ENCODE measurements around the gene UQCC2. TPM values are rescaled to one million over a fixed set of nuclear protein-coding genes. Genes with fewer than 3 reads are reported as not detected.

Gene UQCC2
- total and polyA plus RNA-seq, 2 donors (not counting 1 experiment from before 2014, with no cell fraction given) = 13.2 to 16.6 TPM

GRCh38 chr6:33719326-33719987 is 8.0 kb upstream of the UQCC2 start:
- H3K27me3 Mint-ChIP-seq = peaks cover 20% of the 10 kb centered on the region
- Histone ChIP-seq H3K4me2 (replicated peaks; ENCODE audit: low read depth, low read length, poor library complexity, severe bottlenecking) (no peak overlapping the region), H3K4me3 (ENCODE audit: control extremely low read depth in 1 of 5, extremely low read depth in 1 of 5, insufficient read depth in 1 of 5, low read depth in 2 of 5, low read length in 4 of 5) (no peak overlapping the region), H4K20me1 (ENCODE audit: control insufficient read depth, insufficient read depth, low read length, poor library complexity, severe bottlenecking) (no peaks in the 10 kb centered on the region), H3K9me3 (ENCODE audit: control extremely low read depth in 1 of 3, control insufficient read depth in 2 of 3, insufficient read depth in 1 of 3, low read length in 2 of 3) (no peaks in the 10 kb centered on the region), H3K27me3 (replicated peaks in 1 of 4; ENCODE audit: control extremely low read depth in 1 of 4, control insufficient read depth in 3 of 4, insufficient read depth in 4 of 4, low read length in 3 of 4) (no peaks in the 10 kb centered on the region), H3K4me1 (ENCODE audit: control insufficient read depth in 2 of 2, insufficient read depth in 2 of 2, low read length in 2 of 2) (peaks cover 11 to 17% of the 10 kb centered on the region in 2 donors), H3K79me2 (ENCODE audit: control insufficient read depth, insufficient read depth, low read length) (no peaks in the 10 kb centered on the region), H2AFZ (ENCODE audit: insufficient read depth, low read depth, low read length, poor library complexity, severe bottlenecking) (no peak overlapping the region), H3K27ac (ENCODE audit: low read length in 2 of 2) (no peak overlapping the region), H3K9ac (ENCODE audit: low read length) (no peak overlapping the region), H3K36me3 (replicated peaks in 1 of 2; ENCODE audit: control extremely low read depth in 1 of 2, control insufficient read depth in 1 of 2, extremely low read depth in 1 of 2, insufficient read depth in 2 of 2, low read length in 1 of 2) (no peaks in the 10 kb centered on the region)
- TF ChIP-seq EZH2 (IDR thresholded peaks at IDR 0.05; ENCODE audit: borderline replicate concordance, insufficient read depth, low read depth, low read length, poor library complexity, severe bottlenecking) = no peak
- TF ChIP-seq CTCF (IDR thresholded peaks at IDR 0.05) = no peak
- H3K9me3 Mint-ChIP-seq (ENCODE audit: insufficient read depth) = no peaks in the 10 kb centered on the region
- POLR2A ChIA-PET = interaction anchor here (1.2 kb wide), 1 partner anchor 48 kb away, joined by 3 read pairs; no protein-coding TSS in a partner anchor
- CTCF ChIA-PET = interaction anchor here (1.0 kb wide), 1 partner anchor 19 kb away, joined by 3 read pairs; no protein-coding TSS in a partner anchor
- H3K27ac Mint-ChIP-seq = no peak overlapping the region
- intact Hi-C loops (cut with micrococcal nuclease) = no loop called here
- DNase-seq (no peak), ATAC-seq (ENCODE audit: low read depth) (no peak)
- WGBS (ENCODE audit: insufficient coverage) = 88% methylated on average over 10 of the region's 11 CpGs
- H3K4me1 Mint-ChIP-seq = peaks cover 26% of the 10 kb centered on the region
- H3K4me3 Mint-ChIP-seq = no peak overlapping the region

- Histone ChIP-seq H3K9me3 (ENCODE audit: control extremely low read depth in 1 of 3, control insufficient read depth in 2 of 3, insufficient read depth in 1 of 3, low read length in 2 of 3) (no peaks in the 10 kb centered on the region), H3K9ac (ENCODE audit: low read length) (no peak overlapping the region), H3K27ac (ENCODE audit: low read length in 2 of 2) (no peak overlapping the region), H3K27me3 (replicated peaks in 1 of 4; ENCODE audit: control extremely low read depth in 1 of 4, control insufficient read depth in 3 of 4, insufficient read depth in 4 of 4, low read length in 3 of 4) (no peaks in the 10 kb centered on the region), H3K36me3 (replicated peaks in 1 of 2; ENCODE audit: control extremely low read depth in 1 of 2, control insufficient read depth in 1 of 2, extremely low read depth in 1 of 2, insufficient read depth in 2 of 2, low read length in 1 of 2) (no peaks in the 10 kb centered on the region), H3K4me2 (replicated peaks; ENCODE audit: low read depth, low read length, poor library complexity, severe bottlenecking) (no peak overlapping the region), H4K20me1 (ENCODE audit: control insufficient read depth, insufficient read depth, low read length, poor library complexity, severe bottlenecking) (no peaks in the 10 kb centered on the region), H3K79me2 (ENCODE audit: control insufficient read depth, insufficient read depth, low read length) (no peaks in the 10 kb centered on the region), H3K4me1 (ENCODE audit: control insufficient read depth in 2 of 2, insufficient read depth in 2 of 2, low read length in 2 of 2) (peaks cover 11 to 21% of the 10 kb centered on the region in 2 donors), H2AFZ (ENCODE audit: insufficient read depth, low read depth, low read length, poor library complexity, severe bottlenecking) (no peak overlapping the region), H3K4me3 (ENCODE audit: control extremely low read depth in 1 of 5, extremely low read depth in 1 of 5, insufficient read depth in 1 of 5, low read depth in 2 of 5, low read length in 4 of 5) (no peak overlapping the region)
- POLR2A ChIA-PET = no interaction called here
- Mint-ChIP-seq H3K27me3 (peaks cover 13% of the 10 kb centered on the region), H3K4me3 (no peak overlapping the region), H3K27ac (no peak overlapping the region), H3K4me1 (peaks cover 26% of the 10 kb centered on the region), H3K9me3 (ENCODE audit: insufficient read depth) (no peaks in the 10 kb centered on the region)
- TF ChIP-seq CTCF (IDR thresholded peaks at IDR 0.05) = no peak
- no peak for TF ChIP-seq EZH2 (IDR thresholded peaks at IDR 0.05; ENCODE audit: borderline replicate concordance, insufficient read depth, low read depth, low read length, poor library complexity, severe bottlenecking)
- no CpG with 5 or more reads among the region's 2 CpGs for WGBS (ENCODE audit: insufficient coverage)
- CTCF ChIA-PET = interaction anchor here (1.0 kb wide), 1 partner anchor 18 kb away, joined by 3 read pairs; no protein-coding TSS in a partner anchor
- intact Hi-C loops (cut with micrococcal nuclease) = no loop called here
- no peak for ATAC-seq (ENCODE audit: low read depth)
- DNase-seq = no peak
These were observed 7.2 kb upstream of the UQCC2 start for GRCh38 chr6:33718713-33719112.

All from B cell (primary cell).